ENCODE measurements around the gene BMP3. TPM values are rescaled to one million over a fixed set of nuclear protein-coding genes. Genes with fewer than 3 reads are reported as not detected.

Gene BMP3
- total and polyA plus RNA-seq, 10 of the 15 experiments (the other 5 are each of a cell fraction or from before 2014, with no cell fraction given): 0.37 to 1.4 (median 0.88) TPM

DNA sequence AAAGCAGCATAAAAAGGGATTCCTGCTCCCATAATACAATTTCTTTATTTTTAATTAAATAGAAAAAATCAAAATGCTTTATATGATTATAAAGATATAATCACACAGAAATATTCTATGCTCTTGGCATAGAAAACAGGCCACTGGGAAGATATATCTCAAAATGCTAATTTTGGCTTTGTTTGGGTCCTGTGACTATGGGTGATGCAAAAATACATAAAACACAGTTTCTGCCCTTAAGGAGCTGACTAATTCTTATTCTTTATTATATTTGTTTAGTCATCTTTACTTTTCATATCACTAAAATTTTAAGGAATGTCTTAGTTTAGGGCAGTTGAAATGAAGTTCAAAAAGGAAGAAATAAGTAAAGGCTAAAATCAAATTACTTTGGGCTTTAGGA lies 7.0 kb upstream of the BMP3 start:
- Histone ChIP-seq H3K4me1 (ENCODE audit: control insufficient read depth, insufficient read depth, low read length) (no peaks in the 10 kb centered on the region), H3K36me3 (ENCODE audit: control insufficient read depth in 2 of 2, insufficient read depth in 2 of 2, low read length in 1 of 2) (no peaks in the 10 kb centered on the region), H2AFZ (ENCODE audit: control insufficient read depth, low read depth, low read length) (no peak overlapping the region), H3K4me3 (no peak overlapping the region), H3K27ac (ENCODE audit: control insufficient read depth, insufficient read depth) (no peak overlapping the region), H4K20me1 (ENCODE audit: control insufficient read depth, insufficient read depth) (no peaks in the 10 kb centered on the region), H3K4me2 (ENCODE audit: control insufficient read depth, insufficient read depth) (no peak overlapping the region), H3K79me2 (ENCODE audit: control insufficient read depth, insufficient read depth, low read length) (no peaks in the 10 kb centered on the region), H3K27me3 (replicated peaks in 1 of 2; ENCODE audit: control insufficient read depth in 2 of 2, insufficient read depth in 2 of 2, low read length in 1 of 2) (no peaks in the 10 kb centered on the region; a peak in 1 of 4 replicates), H3K9me3 (replicated peaks; ENCODE audit: control insufficient read depth, insufficient read depth, low read length) (no peaks in the 10 kb centered on the region), H3K9ac (ENCODE audit: control insufficient read depth, insufficient read depth, low read length) (no peak overlapping the region)
- no peak for TF ChIP-seq EGR1 (IDR thresholded peaks at IDR 0.05; ENCODE audit: borderline replicate concordance in 1 of 2, low read depth in 2 of 2, low read length in 2 of 2)
- TF ChIP-seq, protein P1, sequence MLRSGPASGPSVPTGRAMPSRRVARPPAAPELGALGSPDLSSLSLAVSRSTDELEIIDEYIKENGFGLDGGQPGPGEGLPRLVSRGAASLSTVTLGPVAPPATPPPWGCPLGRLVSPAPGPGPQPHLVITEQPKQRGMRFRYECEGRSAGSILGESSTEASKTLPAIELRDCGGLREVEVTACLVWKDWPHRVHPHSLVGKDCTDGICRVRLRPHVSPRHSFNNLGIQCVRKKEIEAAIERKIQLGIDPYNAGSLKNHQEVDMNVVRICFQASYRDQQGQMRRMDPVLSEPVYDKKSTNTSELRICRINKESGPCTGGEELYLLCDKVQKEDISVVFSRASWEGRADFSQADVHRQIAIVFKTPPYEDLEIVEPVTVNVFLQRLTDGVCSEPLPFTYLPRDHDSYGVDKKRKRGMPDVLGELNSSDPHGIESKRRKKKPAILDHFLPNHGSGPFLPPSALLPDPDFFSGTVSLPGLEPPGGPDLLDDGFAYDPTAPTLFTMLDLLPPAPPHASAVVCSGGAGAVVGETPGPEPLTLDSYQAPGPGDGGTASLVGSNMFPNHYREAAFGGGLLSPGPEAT (IDR thresholded peaks at IDR 0.05; ENCODE audit: low read depth): no peak
- no peak for TF ChIP-seq SIX5 (IDR thresholded peaks at IDR 0.05; ENCODE audit: low read depth, low read length, severe bottlenecking)
- TF ChIP-seq SRF (IDR thresholded peaks at IDR 0.05; ENCODE audit: low read depth in 2 of 2, low read length in 2 of 2): no peak
- TF ChIP-seq NBN (IDR thresholded peaks at IDR 0.05): no peak
- TF ChIP-seq, protein P2, sequence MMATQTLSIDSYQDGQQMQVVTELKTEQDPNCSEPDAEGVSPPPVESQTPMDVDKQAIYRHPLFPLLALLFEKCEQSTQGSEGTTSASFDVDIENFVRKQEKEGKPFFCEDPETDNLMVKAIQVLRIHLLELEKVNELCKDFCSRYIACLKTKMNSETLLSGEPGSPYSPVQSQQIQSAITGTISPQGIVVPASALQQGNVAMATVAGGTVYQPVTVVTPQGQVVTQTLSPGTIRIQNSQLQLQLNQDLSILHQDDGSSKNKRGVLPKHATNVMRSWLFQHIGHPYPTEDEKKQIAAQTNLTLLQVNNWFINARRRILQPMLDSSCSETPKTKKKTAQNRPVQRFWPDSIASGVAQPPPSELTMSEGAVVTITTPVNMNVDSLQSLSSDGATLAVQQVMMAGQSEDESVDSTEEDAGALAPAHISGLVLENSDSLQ (IDR thresholded peaks at IDR 0.05): no peak
- TF ChIP-seq KDM1A (IDR thresholded peaks at IDR 0.05; ENCODE audit: borderline replicate concordance): no peak
- TF ChIP-seq, protein P3, sequence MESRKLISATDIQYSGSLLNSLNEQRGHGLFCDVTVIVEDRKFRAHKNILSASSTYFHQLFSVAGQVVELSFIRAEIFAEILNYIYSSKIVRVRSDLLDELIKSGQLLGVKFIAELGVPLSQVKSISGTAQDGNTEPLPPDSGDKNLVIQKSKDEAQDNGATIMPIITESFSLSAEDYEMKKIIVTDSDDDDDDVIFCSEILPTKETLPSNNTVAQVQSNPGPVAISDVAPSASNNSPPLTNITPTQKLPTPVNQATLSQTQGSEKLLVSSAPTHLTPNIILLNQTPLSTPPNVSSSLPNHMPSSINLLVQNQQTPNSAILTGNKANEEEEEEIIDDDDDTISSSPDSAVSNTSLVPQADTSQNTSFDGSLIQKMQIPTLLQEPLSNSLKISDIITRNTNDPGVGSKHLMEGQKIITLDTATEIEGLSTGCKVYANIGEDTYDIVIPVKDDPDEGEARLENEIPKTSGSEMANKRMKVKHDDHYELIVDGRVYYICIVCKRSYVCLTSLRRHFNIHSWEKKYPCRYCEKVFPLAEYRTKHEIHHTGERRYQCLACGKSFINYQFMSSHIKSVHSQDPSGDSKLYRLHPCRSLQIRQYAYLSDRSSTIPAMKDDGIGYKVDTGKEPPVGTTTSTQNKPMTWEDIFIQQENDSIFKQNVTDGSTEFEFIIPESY (IDR thresholded peaks at IDR 0.05): no peak
- TF ChIP-seq JUND (IDR thresholded peaks at IDR 0.05; ENCODE audit: low read depth, low read length): no peak
- TF ChIP-seq ZNF24 (IDR thresholded peaks at IDR 0.05): no peak
- no peak for TF ChIP-seq SREBF1 (IDR thresholded peaks at IDR 0.05; ENCODE audit: low read length)
- TF ChIP-seq, protein P4, sequence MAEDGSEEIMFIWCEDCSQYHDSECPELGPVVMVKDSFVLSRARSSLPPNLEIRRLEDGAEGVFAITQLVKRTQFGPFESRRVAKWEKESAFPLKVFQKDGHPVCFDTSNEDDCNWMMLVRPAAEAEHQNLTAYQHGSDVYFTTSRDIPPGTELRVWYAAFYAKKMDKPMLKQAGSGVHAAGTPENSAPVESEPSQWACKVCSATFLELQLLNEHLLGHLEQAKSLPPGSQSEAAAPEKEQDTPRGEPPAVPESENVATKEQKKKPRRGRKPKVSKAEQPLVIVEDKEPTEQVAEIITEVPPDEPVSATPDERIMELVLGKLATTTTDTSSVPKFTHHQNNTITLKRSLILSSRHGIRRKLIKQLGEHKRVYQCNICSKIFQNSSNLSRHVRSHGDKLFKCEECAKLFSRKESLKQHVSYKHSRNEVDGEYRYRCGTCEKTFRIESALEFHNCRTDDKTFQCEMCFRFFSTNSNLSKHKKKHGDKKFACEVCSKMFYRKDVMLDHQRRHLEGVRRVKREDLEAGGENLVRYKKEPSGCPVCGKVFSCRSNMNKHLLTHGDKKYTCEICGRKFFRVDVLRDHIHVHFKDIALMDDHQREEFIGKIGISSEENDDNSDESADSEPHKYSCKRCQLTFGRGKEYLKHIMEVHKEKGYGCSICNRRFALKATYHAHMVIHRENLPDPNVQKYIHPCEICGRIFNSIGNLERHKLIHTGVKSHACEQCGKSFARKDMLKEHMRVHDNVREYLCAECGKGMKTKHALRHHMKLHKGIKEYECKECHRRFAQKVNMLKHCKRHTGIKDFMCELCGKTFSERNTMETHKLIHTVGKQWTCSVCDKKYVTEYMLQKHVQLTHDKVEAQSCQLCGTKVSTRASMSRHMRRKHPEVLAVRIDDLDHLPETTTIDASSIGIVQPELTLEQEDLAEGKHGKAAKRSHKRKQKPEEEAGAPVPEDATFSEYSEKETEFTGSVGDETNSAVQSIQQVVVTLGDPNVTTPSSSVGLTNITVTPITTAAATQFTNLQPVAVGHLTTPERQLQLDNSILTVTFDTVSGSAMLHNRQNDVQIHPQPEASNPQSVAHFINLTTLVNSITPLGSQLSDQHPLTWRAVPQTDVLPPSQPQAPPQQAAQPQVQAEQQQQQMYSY (CRISPR knock-in tag; IDR thresholded peaks at IDR 0.05): no peak
- TF ChIP-seq, protein P5, sequence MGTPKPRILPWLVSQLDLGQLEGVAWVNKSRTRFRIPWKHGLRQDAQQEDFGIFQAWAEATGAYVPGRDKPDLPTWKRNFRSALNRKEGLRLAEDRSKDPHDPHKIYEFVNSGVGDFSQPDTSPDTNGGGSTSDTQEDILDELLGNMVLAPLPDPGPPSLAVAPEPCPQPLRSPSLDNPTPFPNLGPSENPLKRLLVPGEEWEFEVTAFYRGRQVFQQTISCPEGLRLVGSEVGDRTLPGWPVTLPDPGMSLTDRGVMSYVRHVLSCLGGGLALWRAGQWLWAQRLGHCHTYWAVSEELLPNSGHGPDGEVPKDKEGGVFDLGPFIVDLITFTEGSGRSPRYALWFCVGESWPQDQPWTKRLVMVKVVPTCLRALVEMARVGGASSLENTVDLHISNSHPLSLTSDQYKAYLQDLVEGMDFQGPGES (IDR thresholded peaks at IDR 0.05): no peak
- no peak for TF ChIP-seq MTA2 (IDR thresholded peaks at IDR 0.05; ENCODE audit: low read depth)
- DNase-seq (ENCODE audit: low read depth, low spot score) (no peak), FAIRE-seq (no peak), ATAC-seq (no peak)
- POLR2A ChIA-PET: no interaction called here
- SMC1A ChIA-PET (ENCODE audit: uncharacterized antibody, unreplicated experiment): interaction anchor here (1.3 kb wide), 1 partner anchor 16 kb away, joined by 3 read pairs; no protein-coding TSS in a partner anchor
- CTCF ChIA-PET: no interaction called here
- BruUV-seq (replicated peaks): no TSS peak
- intact Hi-C loops (cut with micrococcal nuclease; ENCODE audit: unreplicated experiment) (no loop called here), in situ Hi-C loops (cut with MboI) (no loop called here)
- RAD21 ChIA-PET (ENCODE audit: unreplicated experiment): no interaction called here
